BJ (cell line): Measurements from ENCODE around the gene DHRSX. TPM values are rescaled to one million over a fixed set of nuclear protein-coding genes. Genes with fewer than 3 reads are reported as not detected.

Source experiments
- CTCF ChIA-PET: fragments of 350-600 bp; formaldehyde crosslinking; extraction: SDS; loops from one replicate; lab custom pipeline; 2021; ENCODE audit warnings: antibody characterized with exemption, inconsistent platforms; lab: Yijun Ruan, JAX
- POLR2A ChIA-PET: fragments of 300-600 bp; sonication (Branson Sonifier 250); formaldehyde crosslinking; extraction: SDS; loops from one replicate; lab custom pipeline; 2021; ENCODE audit warnings: antibody characterized with exemption; lab: Charles Lee
- DNase-seq: peaks from one replicate; pipeline ENCODE4 v3.0.0-alpha.2; 2011; ENCODE audit warnings: low read depth
- H3K27me3 ChIP-seq: 2 replicates; pipeline ENCODE4 v1.6.0; 2011; ENCODE audit warnings: low read length; ENCODE audit not compliant: control insufficient read depth, insufficient read depth
- H3K36me3 ChIP-seq: 2 replicates; pipeline ENCODE4 v1.5.1; 2011; ENCODE audit warnings: low read length; ENCODE audit not compliant: control insufficient read depth, insufficient read depth
- H3K4me3 ChIP-seq: 2 replicates; pipeline ENCODE4 v1.5.1; 2011; ENCODE audit warnings: low read depth, mild to moderate bottlenecking, control low read depth, low read length
- CTCF ChIP-seq: IDR thresholded peaks from 2 replicates; pipeline ENCODE4 v1.5.1; 2011; ENCODE audit warnings: low read depth, mild to moderate bottlenecking, control low read depth, inconsistent platforms, low read length, moderate library complexity; ENCODE audit not compliant: insufficient read depth
- polyA plus RNA-seq: library from polyadenylated mRNA; depleted of rRNA; stranded (reverse); fragments of >200 nt; gene quantifications from 2 replicates; pipeline ENCODE4 v1.2.3, GENCODE V29; 2011

DHRSX gene
- polyA plus RNA-seq, 1 experiment, result 66.2 TPM

GRCh38 chrX:2193273-2193592 is 307.5 kb downstream of the DHRSX start:
- TF ChIP-seq CTCF, result no peak
- DNase-seq, result no peak
- H3K4me3 ChIP-seq, result no peak overlapping the region
- CTCF ChIA-PET, result no interaction called here
- no peaks in the 10 kb centered on the region for H3K27me3 ChIP-seq
- H3K36me3 ChIP-seq, result no peaks in the 10 kb centered on the region
- POLR2A ChIA-PET, result no interaction called here

GRCh38 chrX:2192584-2193272 is 308.0 kb downstream of the DHRSX start:
- no peaks in the 10 kb centered on the region for H3K36me3 ChIP-seq
- TF ChIP-seq CTCF, result no peak
- H3K4me3 ChIP-seq, result no peak overlapping the region
- POLR2A ChIA-PET, result no interaction called here
- no peaks in the 10 kb centered on the region for H3K27me3 ChIP-seq
- CTCF ChIA-PET, result no interaction called here
- DNase-seq, result no peak

- no peak for TF ChIP-seq CTCF
- DNase-seq, result no peak
- Histone ChIP-seq H3K27me3 (no peaks in the 10 kb centered on the region), H3K36me3 (no peaks in the 10 kb centered on the region), H3K4me3 (no peak overlapping the region)
- POLR2A ChIA-PET, result no interaction called here
- CTCF ChIA-PET, result no interaction called here
Measured at GRCh38 chrX:2188840-2189239, 311.9 kb downstream of the DHRSX start.

GRCh38 chrX:2188330-2188792 is 312.4 kb downstream of the DHRSX start:
- ChIA-PET CTCF (no interaction called here), POLR2A (no interaction called here)
- no peaks in the 10 kb centered on the region for H3K27me3 ChIP-seq
- no peak for DNase-seq
- no peak overlapping the region for H3K4me3 ChIP-seq
- H3K36me3 ChIP-seq, result no peaks in the 10 kb centered on the region
- no peak for TF ChIP-seq CTCF

- Histone ChIP-seq H3K36me3 (no peaks in the 10 kb centered on the region), H3K4me3 (no peak overlapping the region), H3K27me3 (no peaks in the 10 kb centered on the region)
- no peak for TF ChIP-seq CTCF
- DNase-seq, result no peak
- ChIA-PET POLR2A (no interaction called here), CTCF (no interaction called here)
Measured at GRCh38 chrX:2187352-2188115, 313.2 kb downstream of the DHRSX start.
